ENCODE results near the gene GRIK1.

GRCh38 chr21:29616209-29616751 lies 323.5 kb downstream of the GRIK1 start:
- no peak for TF ChIP-seq EZH2 (IDR thresholded peaks at IDR 0.05; ENCODE audit: insufficient read depth, poor library complexity, severe bottlenecking)
- TF ChIP-seq EZH2phosphoT487 (IDR thresholded peaks at IDR 0.05; ENCODE audit: insufficient read depth, low read depth) = no peak
